Testis (tissue), 3 donors: ENCODE results near the gene SMAD3. TPM values are rescaled to one million over a fixed set of nuclear protein-coding genes. Genes with fewer than 3 reads are reported as not detected.

Source experiments
- DNase-seq: peaks from one replicate; pipeline ENCODE4 v3.0.0-alpha.2; 2019
- H3K27ac ChIP-seq, 2 donors: fragments of 200-600 bp; sonication (generic); one replicate each; pipeline ENCODE4 v1.5.1; 2019
- H3K27me3 ChIP-seq: fragments of 200-600 bp; sonication (generic); one replicate; pipeline ENCODE4 v1.5.1; 2019
- H3K36me3 ChIP-seq: fragments of 200-600 bp; sonication (generic); one replicate; pipeline ENCODE4 v1.5.1; 2017; ENCODE audit warnings: low read depth; ENCODE audit errors: missing control alignments
- H3K4me1 ChIP-seq: fragments of 200-600 bp; sonication (generic); one replicate; pipeline ENCODE4 v1.5.1; 2019
- H3K4me3 ChIP-seq, 2 donors: fragments of 200-600 bp; sonication (generic); one replicate each; pipeline ENCODE4 v1.5.1; 2017 to 2019
- H3K9me3 ChIP-seq: fragments of 200-600 bp; sonication (generic); one replicate; pipeline ENCODE4 v1.5.1; 2017
- CTCF ChIP-seq, 3 experiments: fragments of 450-650 bp in 2 of 3; fragments of 200-600 bp in 1 of 3; sonication (generic) in 1 of 3; IDR thresholded peaks; one replicate each; pipeline ENCODE4 v1.5.1; 2016 to 2019; ENCODE audit warnings: antibody characterized with exemption in 3 of 3, mild to moderate bottlenecking in 2 of 3, moderate library complexity in 1 of 3
- POLR2A ChIP-seq: fragments of 450-650 bp; IDR thresholded peaks from one replicate; pipeline ENCODE4 v1.6.1; 2017; ENCODE audit warnings: antibody characterized with exemption, mild to moderate bottlenecking, moderate library complexity
- WGBS, 2 donors: methylation state at CpG; one replicate each; pipeline ENCODE4 v1.1.5; 2018; 5-methylcytosine and 5-hydroxymethylcytosine counted together
- intact Hi-C: fragments of 100-400 bp; cut with DNase I; formaldehyde crosslinking; loops from one replicate; pipeline ENCODE4 v1.15.1; 2023; ENCODE audit warnings: low total_unique reads
- polyA plus RNA-seq: library from polyadenylated mRNA; stranded (reverse); fragments of 350-450 nt; fragmentation: Illumina TruSeq; extraction: RNeasy Lipid Tissue Mini Kit (QIAGEN cat#74804); gene quantifications from one replicate; pipeline ENCODE4 v1.2.3, GENCODE V29; 2014; ENCODE audit warnings: low read depth, low replicate concordance; ENCODE audit not compliant: insufficient read depth
- total RNA-seq, 2 donors: library from RNA; depleted of rRNA; stranded (reverse); fragments of >200 nt; gene quantifications; one replicate each; pipeline ENCODE4 v1.2.3, GENCODE V29; 2016

The SMAD3 gene
- total and polyA plus RNA-seq, 3 donors from 2014 or later: 11.4 to 31.6 (median 18.7) TPM

- Histone ChIP-seq H3K27me3 (no peaks in the 10 kb centered on the region), H3K27ac (no peak overlapping the region), H3K4me3 (no peak overlapping the region), H3K9me3 (no peaks in the 10 kb centered on the region), H3K4me1 (peaks cover 5% of the 10 kb centered on the region), H3K36me3 (no peaks in the 10 kb centered on the region)
- TF ChIP-seq POLR2A: no peak
- TF ChIP-seq CTCF (IDR thresholded peaks at IDR 0.05): no peak
- intact Hi-C loops: no loop called here
- no peak for DNase-seq
- 87 to 90% methylated on average over 3 to 5 of the region's 5 CpGs for WGBS, 2 donors
Observed at GRCh38 chr15:67035886-67036285, 29.5 kb upstream of the SMAD3 start.

GRCh38 chr15:67036775-67037555, 28.4 kb upstream of the SMAD3 start:
- peaks cover 5% of the 10 kb centered on the region for H3K4me1 ChIP-seq
- TF ChIP-seq POLR2A: no peak
- no peak for TF ChIP-seq CTCF (IDR thresholded peaks at IDR 0.05)
- H3K4me3 ChIP-seq: no peak overlapping the region
- no peaks in the 10 kb centered on the region for H3K36me3 ChIP-seq
- DNase-seq: no peak
- no peaks in the 10 kb centered on the region for H3K9me3 ChIP-seq
- H3K27me3 ChIP-seq: no peaks in the 10 kb centered on the region
- intact Hi-C loops: no loop called here
- WGBS, 2 donors: 92 to 94% methylated on average over 8 of the region's 8 CpGs
- no peak overlapping the region for H3K27ac ChIP-seq

GRCh38 chr15:67037694-67038093, 27.7 kb upstream of the SMAD3 start:
- peaks cover 5% of the 10 kb centered on the region for H3K4me1 ChIP-seq
- H3K9me3 ChIP-seq: no peaks in the 10 kb centered on the region
- TF ChIP-seq CTCF (IDR thresholded peaks at IDR 0.05) (no peak), POLR2A (no peak)
- intact Hi-C loops: no loop called here
- DNase-seq: no peak
- no peaks in the 10 kb centered on the region for H3K27me3 ChIP-seq
- H3K27ac ChIP-seq: no peak overlapping the region
- H3K4me3 ChIP-seq: no peak overlapping the region
- H3K36me3 ChIP-seq: no peaks in the 10 kb centered on the region

- TF ChIP-seq POLR2A (no peak), CTCF (IDR thresholded peaks at IDR 0.05) (no peak)
- intact Hi-C loops: no loop called here
- Histone ChIP-seq H3K4me3 (no peak overlapping the region), H3K4me1 (peaks cover 5% of the 10 kb centered on the region), H3K27ac (no peak overlapping the region), H3K36me3 (no peaks in the 10 kb centered on the region), H3K9me3 (no peaks in the 10 kb centered on the region), H3K27me3 (no peaks in the 10 kb centered on the region)
- no peak for DNase-seq
Observed at GRCh38 chr15:67038736-67039135, 26.7 kb upstream of the SMAD3 start.
